Panc1 (cell line): ENCODE data around the gene GADD45A. TPM values are rescaled to one million over a fixed set of nuclear protein-coding genes. Genes with fewer than 3 reads are reported as not detected.

ENCODE experiments used
- ATAC-seq: fragments of 200-7000 bp; cut with Tn5 transposase; 2 replicates; pipeline ENCODE4 v1.9.1; 2020; ENCODE audit warnings: mild to moderate bottlenecking, moderate library complexity
- BruUV-seq: library from RNA; stranded (reverse); fragments of 400-500 nt; replicated peaks from 2 replicates; lab custom pipeline; 2021; lab: Mats Ljungman, UMichigan
- CTCF ChIA-PET: fragments of 300-600 bp; sonication (Branson Sonifier 250); formaldehyde crosslinking; loops from one replicate; lab custom pipeline; 2022; ENCODE audit warnings: antibody characterized with exemption; lab: Charles Lee
- POLR2A ChIA-PET: fragments of 300-600 bp; sonication (Branson Sonifier 250); formaldehyde crosslinking; loops from one replicate; lab custom pipeline; 2022; ENCODE audit warnings: antibody characterized with exemption; lab: Charles Lee
- DNase-seq: peaks from one replicate; pipeline ENCODE4 v3.0.0-alpha.2; 2010; ENCODE audit warnings: low read depth, low spot score
- H3K27ac ChIP-seq: 2 replicates; pipeline ENCODE4 v1.5.1; 2011; ENCODE audit warnings: mild to moderate bottlenecking, low read length, inconsistent platforms
- H3K27me3 ChIP-seq: fragments of 200-500 bp; sonication (Bioruptor generic); 2 replicates; pipeline ENCODE4 v1.6.0; 2014; ENCODE audit warnings: low read length, inconsistent platforms; ENCODE audit not compliant: control insufficient read depth, insufficient read depth
- H3K36me3 ChIP-seq: fragments of 200-500 bp; sonication (Bioruptor generic); 2 replicates; pipeline ENCODE4 v1.5.1; 2014; ENCODE audit warnings: inconsistent platforms, mild to moderate bottlenecking, low read length, moderate library complexity; ENCODE audit not compliant: control insufficient read depth, insufficient read depth
- H3K4me1 ChIP-seq: 2 replicates; pipeline ENCODE4 v1.5.1; 2011; ENCODE audit warnings: inconsistent platforms, mild to moderate bottlenecking, low read length, moderate library complexity; ENCODE audit not compliant: control insufficient read depth, insufficient read depth
- H3K4me3 ChIP-seq, 2 experiments: 2 replicates each; pipeline ENCODE4 v1.5.1; 2011 to 2012; ENCODE audit warnings: low read depth in 2 of 2, low read length in 2 of 2, mild to moderate bottlenecking in 2 of 2, inconsistent platforms in 1 of 2, moderate library complexity in 1 of 2
- H3K9me3 ChIP-seq: fragments of 200-500 bp; sonication (Bioruptor generic); 2 replicates; pipeline ENCODE4 v1.5.1; 2014; ENCODE audit warnings: low read depth, mild to moderate bottlenecking, inconsistent platforms, low read length, moderate library complexity; ENCODE audit not compliant: control insufficient read depth, insufficient read depth
- CTCF ChIP-seq: fragments of 450-650 bp; IDR thresholded peaks from 2 replicates; pipeline ENCODE4 v1.5.1; 2017; ENCODE audit warnings: mild to moderate bottlenecking
- POLR2AphosphoS5 ChIP-seq: IDR thresholded peaks from 2 replicates; pipeline ENCODE4 v1.6.1; 2012; ENCODE audit warnings: mild to moderate bottlenecking, low read depth, low read length, moderate library complexity
- REST ChIP-seq, 2 experiments: IDR thresholded peaks; 2 replicates each; pipeline ENCODE4 v1.6.1; 2011 to 2012; ENCODE audit warnings: low read depth in 2 of 2, control low read depth in 1 of 2, low read length in 1 of 2, mild to moderate bottlenecking in 1 of 2, moderate library complexity in 1 of 2; ENCODE audit not compliant: insufficient read depth in 1 of 2
- SIN3A ChIP-seq: IDR thresholded peaks from 2 replicates; pipeline ENCODE4 v1.6.1; 2012; ENCODE audit warnings: low read depth, mild to moderate bottlenecking, low read length, moderate library complexity, borderline replicate concordance; ENCODE audit not compliant: insufficient read depth
- TCF7L2 ChIP-seq: IDR thresholded peaks from 2 replicates; pipeline ENCODE4 v1.6.1; 2011; ENCODE audit warnings: mild to moderate bottlenecking, low read depth, low read length, inconsistent platforms
- in situ Hi-C: cut with HindIII; loops from 2 replicates; pipeline ENCODE4 v1.10.0; 2016; ENCODE audit warnings: low sequenced_read_pairs, low pct_unique_long_range_greater_than_20kb
- intact Hi-C: fragments of 100-400 bp; cut with micrococcal nuclease; formaldehyde crosslinking; loops from one replicate; pipeline ENCODE4 v1.10.0; 2022; ENCODE audit not compliant: unreplicated experiment
- total RNA-seq: library from RNA; stranded (reverse); gene quantifications from one replicate; pipeline ENCODE4 v1.2.1, GENCODE V29; 2021; ENCODE audit not compliant: unreplicated experiment

GADD45A gene
- total RNA-seq, 1 experiment from 2014 or later: 106 TPM

GRCh38 chr1:67682659-67683197 is 2.3 kb upstream of the GADD45A start:
- ChIA-PET POLR2A (interaction anchor here (0.5 to 1.2 kb wide), 2 partner anchors 10 to 149 kb away, joined by 3 to 18 read pairs; no protein-coding TSS in a partner anchor), CTCF (interaction anchor here (0.7 kb wide), 1 partner anchor 149 kb away, joined by 4 read pairs; no protein-coding TSS in a partner anchor)
- H3K36me3 ChIP-seq: peaks cover 9% of the 10 kb centered on the region
- BruUV-seq: no TSS peak
- in situ Hi-C loops (no loop called here), intact Hi-C loops (loop anchor here (5.0 to 10.0 kb wide), 2 partner anchors 35 to 148 kb away; no protein-coding TSS in a partner anchor)
- H3K27ac ChIP-seq: peak overlapping the region; percentile 98
- no peak for TF ChIP-seq SIN3A
- H3K9me3 ChIP-seq: no peaks in the 10 kb centered on the region
- ATAC-seq: peak; percentile 24
- no peaks in the 10 kb centered on the region for H3K27me3 ChIP-seq
- H3K4me1 ChIP-seq: peaks cover 27% of the 10 kb centered on the region
- peak; percentile 93 for DNase-seq
- no peak overlapping the region for H3K4me3 ChIP-seq

- Histone ChIP-seq H3K27me3 (no peaks in the 10 kb centered on the region), H3K9me3 (no peaks in the 10 kb centered on the region), H3K36me3 (peaks cover 15% of the 10 kb centered on the region), H3K4me1 (peaks cover 28% of the 10 kb centered on the region), H3K4me3 (no peak overlapping the region), H3K27ac (peak overlapping the region; percentile 98)
- CTCF ChIA-PET: interaction anchor here (0.5 to 1.9 kb wide), 3 partner anchors 11 to 150 kb away, joined by 3 to 9 read pairs (median 4); no protein-coding TSS in a partner anchor
- intact Hi-C loops (loop anchor here (5.0 to 10.0 kb wide), 2 partner anchors 36 to 149 kb away; no protein-coding TSS in a partner anchor), in situ Hi-C loops (no loop called here)
- DNase-seq (no peak), ATAC-seq (no peak)
- POLR2A ChIA-PET: interaction anchor here (1.2 kb wide), 1 partner anchor 11 kb away, joined by 3 read pairs; no protein-coding TSS in a partner anchor
- BruUV-seq: no TSS peak
- TF ChIP-seq POLR2AphosphoS5: no peak
- TF ChIP-seq CTCF: no peak
- TF ChIP-seq TCF7L2: no peak
- TF ChIP-seq SIN3A: no peak
- TF ChIP-seq REST (IDR thresholded peaks at IDR 0.05; ENCODE audit: insufficient read depth in 1 of 2, low read depth in 2 of 2, low read length in 1 of 2): no peak
Measured at GRCh38 chr1:67683316-67683715, 1.7 kb upstream of the GADD45A start.
